Suprapubic skin (tissue), 4 donors: ENCODE results near the gene SLC5A12. TPM values are rescaled to one million over a fixed set of nuclear protein-coding genes. Genes with fewer than 3 reads are reported as not detected.

Source experiments
- DNase-seq, 2 donors: peaks; one replicate each; pipeline ENCODE4 v3.0.0-alpha.2; 2019; ENCODE audit warnings: low spot score in 2 of 2
- H3K27ac ChIP-seq: fragments of 200-600 bp; sonication (generic); one replicate; pipeline ENCODE4 v1.5.1; 2019
- H3K27me3 ChIP-seq: fragments of 200-600 bp; sonication (generic); one replicate; pipeline ENCODE4 v1.5.1; 2019
- H3K36me3 ChIP-seq: fragments of 200-600 bp; sonication (generic); one replicate; pipeline ENCODE4 v1.5.1; 2019
- H3K4me1 ChIP-seq: fragments of 200-600 bp; sonication (generic); one replicate; pipeline ENCODE4 v1.5.1; 2019
- H3K4me3 ChIP-seq: fragments of 200-600 bp; sonication (generic); one replicate; pipeline ENCODE4 v1.5.1; 2019; ENCODE audit warnings: mild to moderate bottlenecking
- H3K9me3 ChIP-seq: fragments of 200-600 bp; sonication (generic); one replicate; pipeline ENCODE4 v1.5.1; 2019
- EP300 ChIP-seq: sonication (generic); formaldehyde crosslinking; IDR thresholded peaks from one replicate; pipeline ENCODE4 v1.6.1; 2017; ENCODE audit warnings: antibody characterized with exemption
- POLR2A ChIP-seq, 2 donors: fragments of 450-650 bp; IDR thresholded peaks; one replicate each; pipeline ENCODE4 v1.6.1; 2017; ENCODE audit warnings: antibody characterized with exemption in 2 of 2, mild to moderate bottlenecking in 2 of 2, moderate library complexity in 2 of 2
- POLR2AphosphoS5 ChIP-seq, 3 donors: sonication (generic); formaldehyde crosslinking; IDR thresholded peaks; one replicate each; pipeline ENCODE4 v1.6.1; 2017; ENCODE audit warnings: antibody characterized with exemption in 3 of 3
- WGBS: methylation state at CpG from one replicate; pipeline ENCODE4 v1.1.5; 2018; 5-methylcytosine and 5-hydroxymethylcytosine counted together
- total RNA-seq, 4 donors: library from RNA; depleted of rRNA; stranded (reverse); fragments of >200 nt; gene quantifications; one replicate each; pipeline ENCODE4 v1.1.0, GENCODE V29; 2016
- TF ChIP-seq, protein P1 (sequence below), 2 donors: fragments of 200-600 bp in 1 of 2; fragments of 450-650 bp in 1 of 2; sonication (generic) in 1 of 2; IDR thresholded peaks; one replicate each; pipeline ENCODE4 v1.5.1; 2016 to 2019; ENCODE audit warnings: antibody characterized with exemption in 2 of 2, mild to moderate bottlenecking in 1 of 2, moderate library complexity in 1 of 2

Gene SLC5A12
- total RNA-seq, 4 donors from 2014 or later: not detected

DNA sequence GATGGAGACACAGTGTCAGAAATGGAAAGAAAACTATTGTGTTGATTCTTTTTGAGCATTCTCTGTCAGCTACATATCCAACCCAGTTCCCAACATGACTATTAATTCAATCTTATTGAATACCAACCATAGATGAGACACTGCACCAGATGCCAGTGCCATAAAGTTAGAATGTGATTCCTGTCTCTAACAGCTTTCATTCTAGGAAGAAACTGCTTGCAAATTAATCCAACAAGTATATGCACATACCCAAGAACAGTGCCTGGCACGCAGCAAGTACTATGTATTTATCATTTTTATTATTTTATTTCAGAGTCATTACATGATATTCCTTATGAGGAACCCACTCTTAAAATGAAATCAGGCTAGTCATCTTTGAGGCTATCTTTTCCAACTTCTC is 34.5 kb downstream of the SLC5A12 start:
- H3K27ac ChIP-seq: no peak overlapping the region
- H3K4me1 ChIP-seq: no peaks in the 10 kb centered on the region
- no peak for TF ChIP-seq POLR2A (IDR thresholded peaks at IDR 0.05)
- 58% methylated on average over 1 of the region's 1 CpG for WGBS
- H3K9me3 ChIP-seq: no peaks in the 10 kb centered on the region
- no peaks in the 10 kb centered on the region for H3K36me3 ChIP-seq
- DNase-seq: no peak
- no peaks in the 10 kb centered on the region for H3K27me3 ChIP-seq
- H3K4me3 ChIP-seq: no peak overlapping the region

DNA sequence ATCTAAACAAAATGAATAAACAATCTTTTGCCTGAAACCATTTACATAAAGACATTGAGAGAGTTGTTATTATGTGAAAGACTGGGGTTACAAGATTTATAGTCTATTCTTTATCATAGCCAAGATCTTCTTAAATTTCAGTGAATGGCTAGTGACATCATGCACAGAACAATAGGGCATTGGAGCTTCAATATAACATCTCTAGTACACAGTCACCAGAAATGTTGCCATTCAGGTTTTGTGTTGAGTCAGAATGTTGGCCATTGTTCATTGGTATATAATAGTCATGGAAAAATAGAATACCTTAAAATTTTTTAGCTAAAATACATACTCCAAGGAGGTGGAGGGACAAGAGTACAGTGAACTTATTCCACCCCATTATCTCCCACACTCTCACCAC is 44.3 kb downstream of the SLC5A12 start:
- no peaks in the 10 kb centered on the region for H3K9me3 ChIP-seq
- no peak overlapping the region for H3K27ac ChIP-seq
- H3K4me1 ChIP-seq: peaks cover 10% of the 10 kb centered on the region
- H3K4me3 ChIP-seq: no peak overlapping the region
- DNase-seq: no peak
- no peaks in the 10 kb centered on the region for H3K27me3 ChIP-seq
- TF ChIP-seq, protein P1, sequence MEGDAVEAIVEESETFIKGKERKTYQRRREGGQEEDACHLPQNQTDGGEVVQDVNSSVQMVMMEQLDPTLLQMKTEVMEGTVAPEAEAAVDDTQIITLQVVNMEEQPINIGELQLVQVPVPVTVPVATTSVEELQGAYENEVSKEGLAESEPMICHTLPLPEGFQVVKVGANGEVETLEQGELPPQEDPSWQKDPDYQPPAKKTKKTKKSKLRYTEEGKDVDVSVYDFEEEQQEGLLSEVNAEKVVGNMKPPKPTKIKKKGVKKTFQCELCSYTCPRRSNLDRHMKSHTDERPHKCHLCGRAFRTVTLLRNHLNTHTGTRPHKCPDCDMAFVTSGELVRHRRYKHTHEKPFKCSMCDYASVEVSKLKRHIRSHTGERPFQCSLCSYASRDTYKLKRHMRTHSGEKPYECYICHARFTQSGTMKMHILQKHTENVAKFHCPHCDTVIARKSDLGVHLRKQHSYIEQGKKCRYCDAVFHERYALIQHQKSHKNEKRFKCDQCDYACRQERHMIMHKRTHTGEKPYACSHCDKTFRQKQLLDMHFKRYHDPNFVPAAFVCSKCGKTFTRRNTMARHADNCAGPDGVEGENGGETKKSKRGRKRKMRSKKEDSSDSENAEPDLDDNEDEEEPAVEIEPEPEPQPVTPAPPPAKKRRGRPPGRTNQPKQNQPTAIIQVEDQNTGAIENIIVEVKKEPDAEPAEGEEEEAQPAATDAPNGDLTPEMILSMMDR (IDR thresholded peaks at IDR 0.05): no peak
- TF ChIP-seq POLR2AphosphoS5 (IDR thresholded peaks at IDR 0.05) (no peak), EP300 (no peak), POLR2A (IDR thresholded peaks at IDR 0.05) (no peak)
- H3K36me3 ChIP-seq: no peaks in the 10 kb centered on the region

GRCh38 chr11:26676641-26677040 is 45.2 kb downstream of the SLC5A12 start:
- Histone ChIP-seq H3K4me3 (no peak overlapping the region), H3K27me3 (no peaks in the 10 kb centered on the region), H3K4me1 (peaks cover 10% of the 10 kb centered on the region), H3K36me3 (no peaks in the 10 kb centered on the region), H3K9me3 (no peaks in the 10 kb centered on the region), H3K27ac (no peak overlapping the region)
- TF ChIP-seq POLR2A (IDR thresholded peaks at IDR 0.05) (no peak), EP300 (no peak), POLR2AphosphoS5 (IDR thresholded peaks at IDR 0.05) (no peak)
- TF ChIP-seq, protein P1 (IDR thresholded peaks at IDR 0.05): no peak
- no peak for DNase-seq
- 50% methylated on average over 2 of the region's 2 CpGs for WGBS

DNA sequence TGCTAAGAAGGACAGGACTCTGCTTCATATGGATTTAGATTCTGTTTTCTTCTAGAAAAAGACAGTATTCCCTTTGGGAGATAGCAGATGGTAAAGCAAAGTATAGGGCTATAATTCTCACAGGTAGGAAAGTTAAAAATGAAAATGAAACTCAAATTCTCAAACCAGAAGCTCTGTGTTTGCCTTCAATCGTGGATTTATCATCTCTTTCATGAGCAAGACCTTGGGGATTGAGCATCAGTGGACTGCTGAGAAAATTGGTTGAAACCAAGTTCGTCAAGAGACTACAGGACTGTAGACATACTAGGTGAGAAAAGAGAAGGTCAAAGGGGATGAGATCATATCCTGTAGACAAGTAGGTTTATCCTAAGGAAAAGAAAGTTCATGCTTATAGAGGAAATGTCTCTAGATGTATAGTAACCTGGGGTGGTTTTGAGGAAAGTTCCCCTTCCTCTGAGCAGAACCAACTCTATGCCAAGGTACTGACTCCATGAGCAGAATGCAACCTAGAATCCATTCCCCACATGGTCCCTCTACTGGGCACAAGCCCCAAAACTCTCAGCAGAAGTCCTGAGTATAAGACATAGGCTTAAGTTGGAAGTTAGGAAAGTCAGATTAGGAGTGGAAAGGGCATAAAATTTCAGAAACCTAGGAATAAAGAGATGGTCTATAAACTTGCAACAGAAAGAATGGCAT is 46.5 kb downstream of the SLC5A12 start:
- Histone ChIP-seq H3K4me3 (no peak overlapping the region), H3K36me3 (no peaks in the 10 kb centered on the region), H3K9me3 (no peaks in the 10 kb centered on the region), H3K27ac (no peak overlapping the region), H3K27me3 (no peaks in the 10 kb centered on the region), H3K4me1 (peaks cover 10% of the 10 kb centered on the region)
- DNase-seq: no peak
- 66% methylated on average over 2 of the region's 2 CpGs for WGBS
- TF ChIP-seq, protein P1 (IDR thresholded peaks at IDR 0.05): no peak
- TF ChIP-seq EP300: no peak
- TF ChIP-seq POLR2A (IDR thresholded peaks at IDR 0.05): no peak
- no peak for TF ChIP-seq POLR2AphosphoS5 (IDR thresholded peaks at IDR 0.05)

DNA sequence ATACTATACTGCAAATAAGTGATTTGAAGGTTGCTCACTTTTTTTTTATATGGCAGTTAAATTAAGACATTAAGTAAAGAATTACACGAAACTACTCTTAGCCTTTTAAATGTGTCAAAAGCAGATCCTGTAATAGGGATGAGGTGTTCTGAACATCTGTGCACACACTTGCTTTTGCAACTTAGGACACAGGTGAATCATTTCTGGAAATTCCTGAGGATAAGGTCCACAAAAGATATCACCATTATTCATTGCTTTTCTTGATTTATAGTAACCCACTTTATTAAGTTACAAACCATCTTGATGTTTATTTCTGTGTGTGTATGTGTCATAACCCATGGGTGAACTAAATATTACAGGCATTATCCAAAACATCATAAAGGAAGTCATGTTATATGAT is 55.9 kb downstream of the SLC5A12 start:
- TF ChIP-seq POLR2A (IDR thresholded peaks at IDR 0.05): no peak
- TF ChIP-seq, protein P1 (IDR thresholded peaks at IDR 0.05): no peak
- no peak for TF ChIP-seq EP300
- no peak for TF ChIP-seq POLR2AphosphoS5 (IDR thresholded peaks at IDR 0.05)
- Histone ChIP-seq H3K27me3 (no peaks in the 10 kb centered on the region), H3K4me3 (no peak overlapping the region), H3K4me1 (no peaks in the 10 kb centered on the region), H3K27ac (no peak overlapping the region), H3K9me3 (no peaks in the 10 kb centered on the region), H3K36me3 (no peaks in the 10 kb centered on the region)
- no peak for DNase-seq
- WGBS: 83% methylated on average over 1 of the region's 1 CpG

GRCh38 chr11:26665036-26665435 is 56.8 kb downstream of the SLC5A12 start:
- Histone ChIP-seq H3K4me3 (no peak overlapping the region), H3K27ac (no peak overlapping the region), H3K36me3 (no peaks in the 10 kb centered on the region), H3K4me1 (no peaks in the 10 kb centered on the region), H3K9me3 (no peaks in the 10 kb centered on the region), H3K27me3 (no peaks in the 10 kb centered on the region)
- TF ChIP-seq, protein P1 (IDR thresholded peaks at IDR 0.05): no peak
- no peak for TF ChIP-seq POLR2AphosphoS5 (IDR thresholded peaks at IDR 0.05)
- no peak for TF ChIP-seq EP300
- no peak for TF ChIP-seq POLR2A (IDR thresholded peaks at IDR 0.05)
- WGBS: 46% methylated on average over 2 of the region's 2 CpGs
- DNase-seq: no peak
